ENCODE measurements around the gene LTBP4.

DNA sequence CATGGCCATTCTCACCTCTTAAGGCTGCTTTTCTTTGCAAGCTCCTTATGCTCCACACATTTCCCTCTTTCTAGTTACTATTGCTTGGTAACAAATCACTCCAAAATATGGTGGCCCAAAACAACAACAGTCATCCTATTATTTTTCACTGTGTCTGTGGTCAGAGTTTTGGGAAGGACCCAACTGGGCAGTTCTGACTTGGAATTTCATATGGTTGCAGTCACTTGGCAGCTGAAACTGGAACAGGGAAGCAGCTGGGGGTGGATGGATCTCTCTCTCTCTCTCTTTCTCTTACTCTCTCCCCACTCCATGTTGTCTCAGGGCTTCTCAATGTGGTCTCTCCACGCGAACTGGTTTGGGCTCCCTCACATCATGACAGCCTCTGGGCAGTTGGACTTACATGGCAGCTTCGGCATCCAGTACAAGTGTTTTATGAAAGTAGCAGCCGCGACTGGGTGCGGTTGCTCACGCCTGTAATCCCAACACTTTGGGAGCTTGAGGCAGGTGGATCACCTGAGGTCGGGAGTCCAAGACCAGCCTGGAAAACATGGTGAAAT lies 49.7 kb downstream of the LTBP4 start:
- no peak for TF ChIP-seq POLR2A (IDR thresholded peaks at IDR 0.05)
- TF ChIP-seq, protein P1, sequence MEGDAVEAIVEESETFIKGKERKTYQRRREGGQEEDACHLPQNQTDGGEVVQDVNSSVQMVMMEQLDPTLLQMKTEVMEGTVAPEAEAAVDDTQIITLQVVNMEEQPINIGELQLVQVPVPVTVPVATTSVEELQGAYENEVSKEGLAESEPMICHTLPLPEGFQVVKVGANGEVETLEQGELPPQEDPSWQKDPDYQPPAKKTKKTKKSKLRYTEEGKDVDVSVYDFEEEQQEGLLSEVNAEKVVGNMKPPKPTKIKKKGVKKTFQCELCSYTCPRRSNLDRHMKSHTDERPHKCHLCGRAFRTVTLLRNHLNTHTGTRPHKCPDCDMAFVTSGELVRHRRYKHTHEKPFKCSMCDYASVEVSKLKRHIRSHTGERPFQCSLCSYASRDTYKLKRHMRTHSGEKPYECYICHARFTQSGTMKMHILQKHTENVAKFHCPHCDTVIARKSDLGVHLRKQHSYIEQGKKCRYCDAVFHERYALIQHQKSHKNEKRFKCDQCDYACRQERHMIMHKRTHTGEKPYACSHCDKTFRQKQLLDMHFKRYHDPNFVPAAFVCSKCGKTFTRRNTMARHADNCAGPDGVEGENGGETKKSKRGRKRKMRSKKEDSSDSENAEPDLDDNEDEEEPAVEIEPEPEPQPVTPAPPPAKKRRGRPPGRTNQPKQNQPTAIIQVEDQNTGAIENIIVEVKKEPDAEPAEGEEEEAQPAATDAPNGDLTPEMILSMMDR (IDR thresholded peaks at IDR 0.05): no peak
